ENCODE data around the gene AIFM3.
"Not testable (repeated sequence)": the region's sequence is repeated elsewhere in the genome, so short reads cannot be mapped to it uniquely, and the experiment has no call there.

- not testable (repeated sequence) for TF ChIP-seq CTCF, POLR2A, POLR2AphosphoS5 (IDR thresholded peaks at IDR 0.05)
Measured at GRCh38 chr22:20930435-20930834, 36.6 kb upstream of the AIFM3 start.
